ENCODE data around the gene LNX1. TPM values are rescaled to one million over a fixed set of nuclear protein-coding genes. Genes with fewer than 3 reads are reported as not detected.

LNX1 gene
- total RNA-seq, 4 donors from 2014 or later, result 18.4 to 55.3 (median 31.9) TPM

- TF ChIP-seq POLR2A (IDR thresholded peaks at IDR 0.05) (no peak), CTCF (IDR thresholded peaks at IDR 0.05) (no peak)
- H3K36me3 ChIP-seq, result no peaks in the 10 kb centered on the region
- no peaks in the 10 kb centered on the region for H3K9me3 ChIP-seq
- H3K27me3 ChIP-seq, result no peaks in the 10 kb centered on the region
- no peak overlapping the region for H3K4me3 ChIP-seq
- no peak for DNase-seq
- H3K4me1 ChIP-seq, result no peaks in the 10 kb centered on the region
- H3K27ac ChIP-seq, result no peak overlapping the region
These were observed 5.0 kb downstream of the LNX1 start for GRCh38 chr4:53586121-53586816.

GRCh38 chr4:53584658-53585057, 6.6 kb downstream of the LNX1 start:
- TF ChIP-seq CTCF (IDR thresholded peaks at IDR 0.05) (no peak), POLR2A (IDR thresholded peaks at IDR 0.05) (no peak)
- Histone ChIP-seq H3K27ac (no peak overlapping the region), H3K4me1 (no peaks in the 10 kb centered on the region), H3K27me3 (no peaks in the 10 kb centered on the region), H3K36me3 (no peaks in the 10 kb centered on the region), H3K9me3 (no peaks in the 10 kb centered on the region), H3K4me3 (no peak overlapping the region)
- no peak for DNase-seq

- H3K9me3 ChIP-seq, result no peaks in the 10 kb centered on the region
- H3K36me3 ChIP-seq, result no peaks in the 10 kb centered on the region
- no peak overlapping the region for H3K4me3 ChIP-seq
- DNase-seq, result no peak
- H3K27ac ChIP-seq, result no peak overlapping the region
- H3K27me3 ChIP-seq, result no peaks in the 10 kb centered on the region
- no peaks in the 10 kb centered on the region for H3K4me1 ChIP-seq
- no peak for TF ChIP-seq POLR2A (IDR thresholded peaks at IDR 0.05)
- TF ChIP-seq CTCF (IDR thresholded peaks at IDR 0.05), result no peak
These were observed 7.8 kb downstream of the LNX1 start for GRCh38 chr4:53583513-53583912.

GRCh38 chr4:53582194-53582593, 9.1 kb downstream of the LNX1 start:
- no peak overlapping the region for H3K27ac ChIP-seq
- H3K9me3 ChIP-seq, result no peaks in the 10 kb centered on the region
- peaks cover 0 to 4% (median 0%) of the 10 kb centered on the region in 4 donors for H3K4me1 ChIP-seq
- DNase-seq, result no peak
- H3K4me3 ChIP-seq, result no peak overlapping the region
- H3K36me3 ChIP-seq, result no peaks in the 10 kb centered on the region
- TF ChIP-seq POLR2A (IDR thresholded peaks at IDR 0.05), result no peak
- no peak for TF ChIP-seq CTCF (IDR thresholded peaks at IDR 0.05)
- H3K27me3 ChIP-seq, result no peaks in the 10 kb centered on the region

- no peak overlapping the region for H3K4me3 ChIP-seq
- H3K4me1 ChIP-seq, result peaks cover 0 to 11% (median 0%) of the 10 kb centered on the region in 4 donors
- no peaks in the 10 kb centered on the region for H3K9me3 ChIP-seq
- no peaks in the 10 kb centered on the region for H3K36me3 ChIP-seq
- no peak overlapping the region for H3K27ac ChIP-seq
- no peak for TF ChIP-seq POLR2A (IDR thresholded peaks at IDR 0.05)
- no peak for TF ChIP-seq CTCF (IDR thresholded peaks at IDR 0.05)
- no peak for DNase-seq
- H3K27me3 ChIP-seq, result no peaks in the 10 kb centered on the region
These were observed 11.0 kb downstream of the LNX1 start for GRCh38 chr4:53580274-53580673.
